Choroid plexus epithelial cell (primary cell): ENCODE results near the gene PPL.

ENCODE experiments used
- DNase-seq: peaks from one replicate; pipeline ENCODE4 v3.0.0-alpha.2; 2010; ENCODE audit warnings: low read depth
- H3K4me3 ChIP-seq: 2 replicates; pipeline ENCODE4 v1.5.1; 2011; ENCODE audit warnings: low read depth, mild to moderate bottlenecking, control low read depth, low read length, moderate library complexity
- CTCF ChIP-seq: conservative IDR thresholded peaks from 2 replicates; pipeline ENCODE4 v1.5.1; 2011; ENCODE audit warnings: low read depth, mild to moderate bottlenecking, control low read depth, inconsistent platforms, low read length, moderate library complexity

The PPL gene

GRCh38 chr16:4915226-4915761 is 21.7 kb downstream of the PPL start:
- no peak overlapping the region for H3K4me3 ChIP-seq
- no peak for TF ChIP-seq CTCF
- peak; percentile 96 for DNase-seq

- no peak for DNase-seq
- TF ChIP-seq CTCF = no peak
- no peak overlapping the region for H3K4me3 ChIP-seq
Observed at GRCh38 chr16:4914528-4915225, 22.3 kb downstream of the PPL start.

- DNase-seq = no peak
- TF ChIP-seq CTCF = no peak
- no peak overlapping the region for H3K4me3 ChIP-seq
Observed at GRCh38 chr16:4913774-4914525, 23.0 kb downstream of the PPL start.

- DNase-seq = no peak
- no peak for TF ChIP-seq CTCF
- no peak overlapping the region for H3K4me3 ChIP-seq
Observed at GRCh38 chr16:4913130-4913773, 23.7 kb downstream of the PPL start.

GRCh38 chr16:4911970-4912386 is 25.0 kb downstream of the PPL start:
- peak; percentile 16 for DNase-seq
- no peak for TF ChIP-seq CTCF
- H3K4me3 ChIP-seq = no peak overlapping the region

- no peak for TF ChIP-seq CTCF
- DNase-seq = no peak
- H3K4me3 ChIP-seq = no peak overlapping the region
Observed at GRCh38 chr16:4910828-4911227, 26.1 kb downstream of the PPL start.
